NCI-H2227 (cell line): Measurements from ENCODE around the gene RFWD3.

Source experiments
- DNase-seq: peaks from one replicate; lab custom pipeline; 2025; ENCODE audit not compliant: unreplicated experiment; lab: John Stamatoyannopoulos, UW

The RFWD3 gene

DNA sequence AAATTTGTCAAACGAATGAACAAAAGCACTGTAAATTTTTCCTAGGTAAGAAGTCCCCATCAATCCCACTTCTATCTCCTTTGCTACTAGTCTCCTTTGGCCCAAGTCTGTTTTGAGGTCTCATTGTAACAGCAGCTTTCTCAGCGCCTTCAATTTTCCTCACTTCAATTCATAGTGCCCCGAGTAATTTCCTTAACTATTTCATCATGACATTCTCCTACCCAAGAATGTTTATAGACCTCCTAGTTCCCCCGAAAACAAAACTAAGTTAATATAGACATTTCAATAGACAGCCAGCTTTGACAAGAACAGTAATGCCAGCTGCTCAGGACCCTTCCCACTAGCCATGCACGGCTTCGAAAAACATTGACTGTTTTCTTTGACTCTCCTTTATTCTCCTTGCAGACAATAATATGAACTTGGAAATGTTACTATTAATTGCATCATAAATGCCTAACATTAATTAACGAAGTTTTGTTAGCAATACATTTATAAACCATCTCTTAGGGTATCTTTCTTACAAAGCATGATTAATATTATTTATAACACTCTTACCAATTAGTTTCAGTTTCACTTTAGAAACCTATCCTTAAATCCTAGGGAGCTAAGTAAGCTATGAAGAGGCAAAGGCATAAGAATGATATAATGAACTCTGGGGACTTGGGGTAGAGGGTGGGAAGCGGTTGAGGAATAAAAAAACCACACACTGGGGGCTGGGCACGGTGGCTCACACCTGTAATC is 82.6 kb downstream of the RFWD3 start:
- no peak for DNase-seq

DNA sequence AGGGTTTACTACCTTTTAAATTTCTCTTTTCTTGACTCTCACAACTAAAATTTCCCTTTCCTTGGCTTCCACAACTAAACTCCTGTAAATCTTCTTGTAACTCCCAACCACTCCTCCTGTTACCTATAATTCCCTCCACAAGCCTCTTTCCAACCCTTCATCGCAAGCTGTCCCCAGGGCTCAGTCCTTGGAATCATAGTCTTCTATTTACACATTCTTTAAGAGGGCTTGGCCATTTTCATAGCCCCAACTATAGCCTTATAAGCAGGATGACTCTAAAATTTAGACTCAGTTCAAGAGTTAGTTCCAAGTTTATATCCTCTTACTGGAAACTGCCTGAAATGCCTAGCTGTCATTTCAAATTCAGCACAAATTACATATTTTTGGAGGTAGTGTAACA is 83.7 kb downstream of the RFWD3 start:
- no peak for DNase-seq

DNA sequence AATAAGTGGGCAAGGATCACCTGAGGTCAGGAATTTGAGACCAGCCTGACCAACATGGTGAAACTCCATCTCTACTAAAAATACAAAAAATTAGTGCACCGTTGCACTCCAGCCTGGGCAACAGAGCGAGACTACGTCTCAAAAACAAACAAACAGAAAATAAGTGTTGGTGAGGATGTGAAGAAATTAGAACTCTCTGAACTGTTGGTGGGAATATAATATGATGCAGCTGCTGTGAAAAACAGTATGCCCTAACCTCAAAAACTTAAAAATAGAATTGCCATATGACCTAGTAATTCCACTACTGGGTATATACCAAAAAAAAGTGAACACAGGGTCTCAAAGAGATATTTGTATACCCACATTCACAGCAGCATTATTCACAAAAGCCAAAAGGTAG is 85.8 kb downstream of the RFWD3 start:
- no peak for DNase-seq

DNA sequence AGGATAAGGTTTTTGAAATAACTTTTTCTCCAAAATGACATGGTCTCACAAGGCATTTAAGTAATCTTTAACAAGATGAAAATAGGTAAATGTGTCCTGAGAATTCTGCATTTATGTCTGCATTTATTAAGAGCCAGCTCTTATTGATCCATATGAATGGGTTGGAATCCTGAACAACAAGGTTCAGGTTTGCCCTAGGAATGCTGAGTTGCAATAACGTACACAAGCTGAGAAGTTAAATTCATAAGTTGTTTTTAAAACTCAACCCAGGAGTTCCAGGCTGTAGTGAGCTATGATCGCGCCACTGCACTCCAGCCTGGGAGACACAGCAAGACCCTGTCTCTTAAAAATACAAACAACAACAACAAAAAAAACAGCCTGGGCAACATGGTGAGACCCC is 87.8 kb downstream of the RFWD3 start:
- no peak for DNase-seq

DNA sequence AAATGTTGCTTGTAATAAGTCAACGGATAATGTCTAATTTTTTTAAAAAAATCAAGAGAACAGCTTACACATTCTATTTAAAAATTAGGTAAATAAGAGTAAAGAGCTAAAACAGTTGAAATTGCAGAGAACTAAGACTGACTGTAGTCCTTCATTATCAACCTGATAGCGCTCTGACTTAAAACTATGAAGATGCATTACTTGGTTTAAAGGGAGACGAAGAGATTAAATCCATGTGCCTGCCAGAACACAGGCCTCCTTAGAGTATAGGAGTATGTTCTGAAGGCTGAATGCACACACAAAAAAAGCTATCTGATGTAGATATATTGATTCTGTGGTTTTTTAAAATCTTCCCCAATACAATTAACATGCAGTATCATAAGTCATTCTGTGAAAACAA is 88.2 kb downstream of the RFWD3 start:
- DNase-seq: no peak

DNA sequence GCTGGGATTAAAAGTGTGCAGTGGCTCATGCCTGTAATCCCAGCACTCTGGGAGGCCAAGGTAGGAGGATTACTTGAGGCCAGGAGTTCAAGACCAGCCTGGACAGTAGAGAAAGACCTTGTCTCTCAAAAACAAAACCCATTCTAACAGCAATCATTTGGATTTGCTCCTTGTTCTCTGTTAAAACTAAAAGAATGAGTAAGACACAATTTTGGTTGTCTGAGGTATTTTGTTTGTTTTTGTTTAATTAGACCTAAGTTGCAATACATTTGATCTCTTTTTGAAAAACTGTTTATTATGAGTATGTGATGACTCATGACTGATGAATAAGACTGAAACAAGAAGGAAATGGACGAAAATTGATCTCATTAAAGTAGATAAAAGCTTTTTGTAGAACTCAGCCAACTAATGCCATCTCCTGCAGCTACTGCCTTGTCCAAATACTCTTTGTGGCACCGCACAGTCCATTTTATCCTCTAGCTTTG is 88.8 kb downstream of the RFWD3 start:
- DNase-seq: no peak

DNA sequence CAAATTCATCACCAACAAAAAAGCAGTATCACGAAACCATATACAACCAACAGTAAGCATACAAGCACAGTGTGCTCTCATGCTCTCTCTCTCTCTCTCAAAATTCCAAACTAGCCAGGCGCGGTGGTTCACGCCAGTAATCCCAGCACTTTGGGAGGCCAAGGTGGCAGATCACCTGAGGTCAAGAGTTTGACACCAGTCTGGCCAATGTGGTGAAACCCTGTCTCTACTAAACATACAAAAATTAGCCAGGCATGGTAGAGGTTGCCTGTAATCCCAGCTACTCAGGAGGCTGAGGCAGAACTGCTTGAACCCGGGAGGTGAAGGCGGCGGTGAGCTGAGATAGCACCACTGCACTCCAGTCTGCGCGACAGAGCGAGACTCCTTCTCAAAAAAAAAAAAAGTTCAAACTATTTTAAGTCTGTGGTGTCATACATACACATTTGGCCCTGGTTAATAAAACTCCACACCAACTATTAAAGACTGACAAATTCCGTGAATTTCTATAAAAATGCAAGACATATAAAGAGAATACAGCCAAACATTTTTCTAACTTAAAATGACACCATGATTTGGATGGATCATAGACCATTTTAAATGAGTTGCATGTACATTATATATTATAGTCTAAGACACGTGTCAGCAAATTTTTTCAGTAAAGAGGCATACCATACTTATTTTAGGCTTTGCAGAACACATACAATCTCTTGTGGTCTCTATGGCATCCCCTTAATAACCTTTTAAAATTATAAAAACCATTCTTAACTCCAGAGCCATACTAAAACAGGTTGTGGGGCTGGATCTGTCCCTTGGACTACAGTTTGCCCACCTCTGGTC is 90.7 kb downstream of the RFWD3 start:
- DNase-seq: no peak

DNA sequence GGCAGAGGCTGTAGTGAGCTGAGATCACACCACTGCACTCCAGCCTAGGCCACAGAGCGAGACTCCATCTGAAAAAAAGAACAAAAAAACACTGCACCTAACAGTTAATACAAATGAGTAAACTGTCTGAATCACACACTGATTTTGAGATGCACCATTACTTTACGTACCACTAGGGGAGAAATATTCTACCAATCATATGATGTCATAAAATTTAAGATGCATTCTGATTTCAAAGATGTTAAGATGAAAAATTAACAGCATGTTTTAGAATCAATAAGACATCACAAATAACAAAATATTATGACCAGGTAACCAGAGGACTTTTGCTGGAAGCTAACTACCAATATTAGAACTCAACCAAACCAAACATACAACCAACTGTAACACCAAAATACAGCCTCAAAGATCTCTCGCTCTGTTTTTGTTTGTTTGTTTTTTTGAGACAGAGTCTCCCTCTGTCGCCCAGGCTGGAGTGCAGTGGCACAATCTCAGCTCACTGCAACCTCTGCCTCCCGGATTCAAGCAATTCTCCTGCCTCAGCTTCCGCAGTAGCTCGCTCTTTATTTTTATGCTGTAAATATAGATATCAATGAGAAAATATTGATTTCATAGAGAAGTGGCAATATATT is 91.4 kb downstream of the RFWD3 start:
- no peak for DNase-seq

DNA sequence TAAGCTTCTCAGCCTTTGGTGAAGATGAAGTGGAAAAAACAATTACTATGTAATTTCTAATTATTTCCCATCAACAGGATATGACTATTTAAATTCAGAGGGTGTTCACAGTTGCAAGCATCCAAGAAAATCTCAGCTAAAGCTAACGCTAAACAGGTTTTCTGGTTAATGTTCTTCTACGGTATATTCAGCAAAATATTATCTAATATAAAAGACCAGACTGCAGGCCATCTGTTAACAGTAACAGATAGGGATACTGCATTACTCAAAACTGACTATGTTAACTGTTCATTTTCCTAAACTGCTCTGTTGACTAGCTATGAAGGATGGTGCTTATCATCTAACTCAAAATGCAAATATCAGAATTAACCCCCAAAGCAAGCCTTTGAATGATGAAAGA is 92.5 kb downstream of the RFWD3 start:
- DNase-seq: no peak

DNA sequence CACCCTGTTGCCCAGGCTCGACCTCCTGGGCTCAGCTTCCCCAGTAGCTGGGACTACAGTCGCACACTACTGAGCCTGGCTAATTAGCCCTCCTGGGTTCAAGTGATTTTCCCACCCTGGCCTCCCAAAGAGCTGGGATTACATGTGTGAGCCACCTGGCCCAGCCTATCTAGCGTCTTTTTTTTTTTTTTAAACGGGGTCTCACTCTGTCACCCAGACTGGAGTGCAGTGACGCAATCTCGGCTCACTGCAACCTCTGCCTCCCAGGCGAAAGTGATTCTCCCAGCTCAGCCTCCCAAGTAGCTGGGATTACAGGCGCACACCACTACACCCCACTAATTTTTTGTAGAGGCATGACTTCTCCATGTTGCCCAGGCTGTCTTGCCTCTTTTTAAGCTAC is 93.1 kb downstream of the RFWD3 start:
- no peak for DNase-seq
